Thymus (tissue), 11 donors: ENCODE data around the gene PKN2. TPM values are rescaled to one million over a fixed set of nuclear protein-coding genes. Genes with fewer than 3 reads are reported as not detected.

Experiments used
- DNase-seq, 9 donors: peaks; one replicate each; pipeline ENCODE4 v3.0.0-alpha.2; 2013; ENCODE audit warnings: low spot score in 9 of 9, low read depth in 6 of 9, missing footprints in 1 of 9
- H3K27ac ChIP-seq, 2 donors: one replicate each; pipeline ENCODE4 v1.5.1; 2013; ENCODE audit warnings: control low read depth in 1 of 2, low read depth in 1 of 2, low read length in 1 of 2, mild to moderate bottlenecking in 1 of 2, moderate library complexity in 1 of 2
- H3K27me3 ChIP-seq, 2 donors: one replicate each; pipeline ENCODE4 v1.5.1; 2013; ENCODE audit warnings: low read length in 1 of 2; ENCODE audit not compliant: control insufficient read depth in 2 of 2, insufficient read depth in 1 of 2
- H3K36me3 ChIP-seq, 2 donors: one replicate each; pipeline ENCODE4 v1.5.1; 2013; ENCODE audit warnings: low read length in 1 of 2, mild to moderate bottlenecking in 1 of 2, moderate library complexity in 1 of 2; ENCODE audit not compliant: control insufficient read depth in 2 of 2, insufficient read depth in 2 of 2
- H3K4me1 ChIP-seq, 2 donors: one replicate each; pipeline ENCODE4 v1.5.1; 2013; ENCODE audit warnings: low read length in 2 of 2; ENCODE audit not compliant: control insufficient read depth in 2 of 2, insufficient read depth in 2 of 2
- H3K4me3 ChIP-seq, 2 donors: one replicate each; pipeline ENCODE4 v1.5.1; 2013; ENCODE audit warnings: low read length in 2 of 2, control low read depth in 1 of 2, mild to moderate bottlenecking in 1 of 2
- H3K9me3 ChIP-seq, 2 donors: one replicate each; pipeline ENCODE4 v1.5.1; 2013; ENCODE audit warnings: low read length in 1 of 2, mild to moderate bottlenecking in 1 of 2; ENCODE audit not compliant: control insufficient read depth in 2 of 2, insufficient read depth in 1 of 2
- WGBS: extraction: QIAGEN DNeasy Blood & Tissue Kit; methylation state at CpG from one replicate; pipeline ENCODE4 v1.1.7; 2013; 5-methylcytosine and 5-hydroxymethylcytosine counted together
- polyA plus RNA-seq: library from polyadenylated mRNA; stranded (reverse); fragments of 200-250 nt; gene quantifications from one replicate; pipeline ENCODE4 v1.2.3, GENCODE V29; 2013
- total RNA-seq: library from RNA; stranded (reverse); fragments of 120-200 nt; gene quantifications from one replicate; pipeline ENCODE4 v1.2.4, GENCODE V29; 2013
- donor health status: healthy.

Gene PKN2
- total and polyA plus RNA-seq, 2 donors: 26.0 to 27.5 TPM

- no peaks in the 10 kb centered on the region for H3K4me1 ChIP-seq
- H3K27me3 ChIP-seq: no peaks in the 10 kb centered on the region
- DNase-seq: no peak
- H3K27ac ChIP-seq: no peak overlapping the region
- H3K9me3 ChIP-seq: no peaks in the 10 kb centered on the region
- WGBS: 76% methylated on average over 2 of the region's 2 CpGs
- H3K4me3 ChIP-seq: no peak overlapping the region
- H3K36me3 ChIP-seq: no peaks in the 10 kb centered on the region
Observed at GRCh38 chr1:88648706-88649105, 35.4 kb upstream of the PKN2 start.

GRCh38 chr1:88649932-88650331 lies 34.1 kb upstream of the PKN2 start:
- DNase-seq: no peak
- Histone ChIP-seq H3K27ac (no peak overlapping the region), H3K4me1 (no peaks in the 10 kb centered on the region)

DNA sequence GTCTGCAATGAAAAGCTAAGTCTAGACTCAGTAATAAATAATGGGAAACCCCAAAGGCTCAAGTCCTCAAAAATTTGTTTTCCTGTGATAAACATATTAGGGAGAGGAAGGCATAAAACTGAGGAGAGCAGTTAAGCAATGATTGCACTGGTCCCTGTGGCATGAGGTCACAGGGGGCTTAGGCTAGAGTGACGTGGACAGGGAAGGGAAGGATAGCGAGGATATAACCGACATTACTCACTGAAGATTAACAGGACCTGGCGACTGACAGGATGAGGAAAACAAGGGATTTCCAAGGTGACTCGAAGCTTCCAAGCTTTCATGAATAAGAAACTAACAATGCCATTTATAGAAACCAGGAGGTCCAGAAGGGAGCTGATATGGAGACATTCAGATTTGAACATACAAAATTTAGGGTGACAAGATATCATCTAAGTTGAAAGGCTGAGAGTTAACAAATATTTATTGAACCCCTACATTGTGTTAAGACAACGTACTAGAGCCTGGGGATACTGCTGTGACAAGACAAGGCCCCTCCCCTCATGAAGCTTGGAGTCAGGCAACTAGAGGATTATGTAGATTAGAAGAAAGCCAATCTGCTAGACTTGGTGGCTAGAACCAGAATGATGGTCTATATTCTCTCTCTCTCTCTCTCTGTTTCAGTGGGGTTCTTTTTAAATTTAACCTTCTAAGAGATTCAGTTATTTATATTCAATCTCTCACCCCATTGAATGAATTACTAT lies 33.2 kb upstream of the PKN2 start:
- no peak overlapping the region for H3K4me3 ChIP-seq
- WGBS: 91% methylated on average over 6 of the region's 6 CpGs
- H3K27me3 ChIP-seq: no peaks in the 10 kb centered on the region
- H3K9me3 ChIP-seq: no peaks in the 10 kb centered on the region
- no peak overlapping the region for H3K27ac ChIP-seq
- H3K4me1 ChIP-seq: no peaks in the 10 kb centered on the region
- H3K36me3 ChIP-seq: no peaks in the 10 kb centered on the region
- DNase-seq: no peak

More at GRCh38 chr1:88649932-88650331, 34.1 kb upstream of the PKN2 start:
- no peak overlapping the region for H3K4me3 ChIP-seq
- 97% methylated on average over 1 of the region's 1 CpG for WGBS
- no peaks in the 10 kb centered on the region for H3K9me3 ChIP-seq
- no peaks in the 10 kb centered on the region for H3K36me3 ChIP-seq
- H3K27me3 ChIP-seq: no peaks in the 10 kb centered on the region

GRCh38 chr1:88655140-88655539 lies 28.9 kb upstream of the PKN2 start:
- H3K27me3 ChIP-seq: no peaks in the 10 kb centered on the region
- H3K4me1 ChIP-seq: no peaks in the 10 kb centered on the region
- WGBS: 85% methylated on average over 1 of the region's 1 CpG
- no peaks in the 10 kb centered on the region for H3K9me3 ChIP-seq
- no peak overlapping the region for H3K4me3 ChIP-seq
- H3K36me3 ChIP-seq: no peaks in the 10 kb centered on the region
- no peak overlapping the region for H3K27ac ChIP-seq
- DNase-seq: no peak

GRCh38 chr1:88655685-88656299 lies 28.3 kb upstream of the PKN2 start:
- Histone ChIP-seq H3K4me3 (no peak overlapping the region), H3K27me3 (no peaks in the 10 kb centered on the region), H3K36me3 (no peaks in the 10 kb centered on the region), H3K4me1 (no peaks in the 10 kb centered on the region), H3K27ac (no peak overlapping the region), H3K9me3 (no peaks in the 10 kb centered on the region)
- 16% methylated on average over 3 of the region's 3 CpGs for WGBS
- peak in 7 of 9 donors; percentile 8 to 59 (median 32) for DNase-seq

DNA sequence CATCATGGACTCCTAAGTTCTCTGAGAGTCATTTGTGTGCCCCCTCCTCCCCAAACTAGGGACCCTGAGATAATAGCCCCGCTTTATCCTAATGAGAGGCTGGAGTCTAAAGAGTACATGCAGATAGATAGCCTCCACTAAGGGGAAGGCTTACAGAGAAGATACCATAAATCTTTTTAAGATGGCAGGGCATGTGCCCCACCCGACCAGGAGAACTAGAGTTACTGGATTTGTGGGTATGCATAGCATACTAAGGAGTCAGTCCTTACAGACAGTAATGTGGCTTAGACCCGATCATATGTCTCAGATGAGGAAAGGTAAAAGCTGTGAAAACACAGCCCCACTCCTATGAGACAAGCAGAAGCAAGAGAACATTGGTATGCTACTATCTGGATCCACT lies 25.7 kb upstream of the PKN2 start:
- 94% methylated on average over 3 of the region's 3 CpGs for WGBS
- H3K27ac ChIP-seq: no peak overlapping the region
- H3K9me3 ChIP-seq: no peaks in the 10 kb centered on the region
- peaks cover 0 to 3% of the 10 kb centered on the region in 2 donors for H3K4me1 ChIP-seq
- H3K36me3 ChIP-seq: no peaks in the 10 kb centered on the region
- H3K4me3 ChIP-seq: no peak overlapping the region
- DNase-seq: no peak
- no peaks in the 10 kb centered on the region for H3K27me3 ChIP-seq

DNA sequence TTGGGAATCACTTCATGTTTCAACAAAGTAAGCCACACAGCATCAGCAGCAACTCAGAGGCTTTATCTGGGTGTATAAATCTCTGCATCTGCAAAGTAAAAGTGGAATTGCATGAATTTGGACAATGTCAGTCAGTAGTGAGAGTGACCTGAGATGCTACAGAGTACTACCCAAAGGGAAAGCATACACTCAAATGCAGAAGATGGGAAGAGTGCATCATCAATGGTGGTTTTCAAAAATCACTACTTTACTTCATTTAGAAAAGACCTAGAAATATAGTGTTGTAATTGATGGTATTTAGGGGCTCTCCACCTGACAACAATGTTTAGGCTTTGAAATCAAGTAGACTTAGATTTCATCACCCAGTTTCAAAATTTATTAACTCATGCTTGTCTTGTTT lies 24.5 kb upstream of the PKN2 start:
- no peak overlapping the region for H3K4me3 ChIP-seq
- H3K36me3 ChIP-seq: no peaks in the 10 kb centered on the region
- no peak overlapping the region for H3K27ac ChIP-seq
- no peaks in the 10 kb centered on the region for H3K9me3 ChIP-seq
- peaks cover 0 to 3% of the 10 kb centered on the region in 2 donors for H3K4me1 ChIP-seq
- H3K27me3 ChIP-seq: no peaks in the 10 kb centered on the region
- DNase-seq: no peak

- Histone ChIP-seq H3K27me3 (no peaks in the 10 kb centered on the region), H3K9me3 (no peaks in the 10 kb centered on the region)
Observed at GRCh38 chr1:88661188-88661587, 22.9 kb upstream of the PKN2 start.

DNA sequence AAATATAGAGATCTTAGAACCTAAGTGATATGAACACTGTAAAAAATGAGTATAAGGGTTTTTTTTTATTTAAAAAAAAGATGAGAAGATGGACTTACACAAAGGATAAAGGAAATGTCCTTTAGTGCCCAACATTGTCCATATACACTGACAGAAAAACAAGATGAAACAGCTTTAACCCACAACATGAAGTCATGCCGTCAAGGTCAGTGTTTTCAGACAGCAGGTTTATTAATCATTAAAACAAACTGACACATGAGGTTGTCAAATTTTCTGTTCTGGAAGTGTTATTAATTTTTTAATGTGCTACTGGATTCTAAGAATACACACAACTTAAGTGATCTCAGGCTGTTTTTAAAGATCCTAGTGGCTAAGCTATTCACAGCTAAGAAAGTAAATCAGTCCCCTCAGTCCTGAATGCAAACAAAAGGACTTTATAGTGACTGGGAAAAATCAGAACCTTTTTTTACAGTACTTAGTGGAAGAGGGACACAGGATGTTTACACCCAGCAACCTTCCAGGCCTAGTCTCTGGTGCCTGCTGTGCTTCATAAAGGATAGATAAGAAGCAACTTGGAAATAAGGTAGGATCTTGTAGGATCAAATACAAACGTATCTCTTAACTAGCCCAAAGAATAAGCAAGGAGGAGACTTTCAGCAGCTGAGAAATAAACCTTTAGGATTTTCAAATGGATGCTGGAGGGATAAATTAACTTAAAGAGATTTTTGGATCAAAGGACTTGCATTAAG lies 21.9 kb upstream of the PKN2 start:
- Histone ChIP-seq H3K27ac (no peak overlapping the region), H3K4me3 (no peak overlapping the region), H3K36me3 (no peaks in the 10 kb centered on the region), H3K9me3 (no peaks in the 10 kb centered on the region), H3K4me1 (peaks cover 0 to 3% of the 10 kb centered on the region in 2 donors), H3K27me3 (no peaks in the 10 kb centered on the region)
- no peak for DNase-seq
- WGBS: 47% methylated on average over 2 of the region's 2 CpGs

More at GRCh38 chr1:88661188-88661587, 22.9 kb upstream of the PKN2 start:
- H3K4me3 ChIP-seq: peak overlapping the region in 1 of 2 donors; percentile 6
- peak in 5 of 9 donors; percentile 8 to 57 (median 17) for DNase-seq
- WGBS: 45% methylated on average over 4 of the region's 4 CpGs
- H3K36me3 ChIP-seq: no peaks in the 10 kb centered on the region
- H3K4me1 ChIP-seq: peaks cover 0 to 3% of the 10 kb centered on the region in 2 donors
- peak overlapping the region in 1 of 2 donors; percentile 53 for H3K27ac ChIP-seq
